H9 (cell line): ENCODE measurements around the gene PRG2. TPM values are rescaled to one million over a fixed set of nuclear protein-coding genes. Genes with fewer than 3 reads are reported as not detected.

ENCODE experiments used
- DNase-seq: peaks from one replicate; pipeline ENCODE4 v3.0.0-alpha.2; 2017
- H2AFZ ChIP-seq: one replicate; pipeline ENCODE4 v1.6.1; 2013; ENCODE audit warnings: mild to moderate bottlenecking, low read length, control low read depth, moderate library complexity
- H2AK5ac ChIP-seq: 2 replicates; pipeline ENCODE4 v1.6.1; 2013; ENCODE audit warnings: low read length, control low read depth, mixed read lengths; ENCODE audit not compliant: insufficient read length
- H2BK120ac ChIP-seq: one replicate; pipeline ENCODE4 v1.6.1; 2013; ENCODE audit warnings: low read depth, mild to moderate bottlenecking, low read length, control low read depth, inconsistent platforms; ENCODE audit not compliant: poor library complexity, severe bottlenecking
- H2BK12ac ChIP-seq: 2 replicates; pipeline ENCODE4 v1.6.1; 2013; ENCODE audit warnings: low read length, control low read depth, mixed read lengths, low read depth; ENCODE audit not compliant: insufficient read length
- H2BK15ac ChIP-seq: 2 replicates; pipeline ENCODE4 v1.6.1; 2013; ENCODE audit warnings: low read depth, low read length, control low read depth
- H2BK20ac ChIP-seq: one replicate; pipeline ENCODE4 v1.6.1; 2013; ENCODE audit warnings: low read depth, mild to moderate bottlenecking, low read length, control low read depth, inconsistent platforms; ENCODE audit not compliant: poor library complexity, severe bottlenecking
- H2BK5ac ChIP-seq: 2 replicates; pipeline ENCODE4 v1.6.1; 2013; ENCODE audit warnings: low read length, control low read depth, mixed read lengths; ENCODE audit not compliant: insufficient read length
- H3K14ac ChIP-seq: 2 replicates; pipeline ENCODE4 v1.6.1; 2013; ENCODE audit warnings: low read length, control low read depth; ENCODE audit not compliant: insufficient read depth
- H3K18ac ChIP-seq: 2 replicates; pipeline ENCODE4 v1.6.1; 2013; ENCODE audit warnings: low read depth, mild to moderate bottlenecking, mixed read lengths, low read length, control low read depth; ENCODE audit not compliant: insufficient read length
- H3K23ac ChIP-seq: 2 replicates; pipeline ENCODE4 v1.6.1; 2013; ENCODE audit warnings: low read length, control low read depth, mixed read lengths, low read depth; ENCODE audit not compliant: insufficient read length
- H3K23me2 ChIP-seq: 2 replicates; pipeline ENCODE4 v1.6.1; 2013; ENCODE audit warnings: low read depth, mild to moderate bottlenecking, mixed read lengths, low read length, control low read depth; ENCODE audit not compliant: insufficient read length, poor library complexity, severe bottlenecking
- H3K27ac ChIP-seq: 2 replicates; pipeline ENCODE4 v1.5.1; 2013; ENCODE audit warnings: low read length, control low read depth, mixed read lengths, low read depth; ENCODE audit not compliant: insufficient read length
- H3K27me3 ChIP-seq: 2 replicates; pipeline ENCODE4 v1.6.1; 2013; ENCODE audit warnings: low read length, control low read depth, inconsistent platforms; ENCODE audit not compliant: insufficient read depth
- H3K4ac ChIP-seq: 2 replicates; pipeline ENCODE4 v1.6.1; 2013; ENCODE audit warnings: low read depth, mild to moderate bottlenecking, control low read depth, inconsistent platforms, low read length, moderate library complexity
- H3K4me1 ChIP-seq: 2 replicates; pipeline ENCODE4 v1.6.1; 2013; ENCODE audit warnings: low read length, control low read depth, inconsistent platforms; ENCODE audit not compliant: insufficient read depth
- H3K4me2 ChIP-seq: 2 replicates; pipeline ENCODE4 v1.6.1; 2013; ENCODE audit warnings: low read length, control low read depth, mixed read lengths; ENCODE audit not compliant: insufficient read length, insufficient read depth
- H3K56ac ChIP-seq: 2 replicates; pipeline ENCODE4 v1.6.1; 2013; ENCODE audit warnings: low read depth, mild to moderate bottlenecking, mixed read lengths, low read length, control low read depth; ENCODE audit not compliant: insufficient read length
- H3K79me1 ChIP-seq: 2 replicates; pipeline ENCODE4 v1.6.1; 2013; ENCODE audit warnings: low read depth, mild to moderate bottlenecking, moderate library complexity, low read length, control low read depth, inconsistent platforms; ENCODE audit not compliant: insufficient read depth, poor library complexity, severe bottlenecking
- H3K79me2 ChIP-seq: 2 replicates; pipeline ENCODE4 v1.6.1; 2013; ENCODE audit warnings: low read length, control low read depth, inconsistent platforms; ENCODE audit not compliant: insufficient read depth
- H3K9ac ChIP-seq: 2 replicates; pipeline ENCODE4 v1.6.1; 2013; ENCODE audit warnings: low read length, control low read depth, mixed read lengths; ENCODE audit not compliant: insufficient read length; ENCODE audit errors: extremely low read depth
- H3K9me3 ChIP-seq: one replicate; pipeline ENCODE4 v1.6.1; 2013; ENCODE audit warnings: low read depth, low read length, inconsistent platforms; ENCODE audit not compliant: control insufficient read depth
- H3T11ph ChIP-seq: one replicate; pipeline ENCODE4 v1.6.1; 2013; ENCODE audit warnings: mild to moderate bottlenecking, low read length, control low read depth, inconsistent platforms
- H4K20me1 ChIP-seq: one replicate; pipeline ENCODE4 v1.6.1; 2013; ENCODE audit not compliant: control insufficient read depth, insufficient read length, insufficient read depth
- H4K5ac ChIP-seq: 2 replicates; pipeline ENCODE4 v1.6.1; 2013; ENCODE audit warnings: low read depth, mild to moderate bottlenecking, mixed read lengths, low read length, control low read depth; ENCODE audit not compliant: insufficient read length
- H4K8ac ChIP-seq: replicated peaks from 2 replicates; pipeline ENCODE4 v1.6.1; 2013; ENCODE audit warnings: low read length, control low read depth, mixed read lengths, low read depth; ENCODE audit not compliant: insufficient read length
- H4K91ac ChIP-seq: 2 replicates; pipeline ENCODE4 v1.6.1; 2013; ENCODE audit warnings: low read depth, mild to moderate bottlenecking, moderate library complexity, mixed read lengths, low read length, control low read depth; ENCODE audit not compliant: insufficient read length
- H3K27ac Mint-ChIP-seq, 3 experiments: 2 replicates in 2 of 3; 3 replicates in 1 of 3; pipeline ENCODE4 v1.8.0; 2020 to 2021; ENCODE audit warnings: mixed read lengths in 3 of 3, mild to moderate bottlenecking in 1 of 3, moderate library complexity in 1 of 3
- H3K27me3 Mint-ChIP-seq: 2 replicates; pipeline ENCODE4 v1.8.0; 2021; ENCODE audit warnings: low read depth, mild to moderate bottlenecking, moderate library complexity, mixed read lengths
- H3K36me3 Mint-ChIP-seq, 3 experiments: 2 replicates in 2 of 3; 3 replicates in 1 of 3; pipeline ENCODE4 v1.8.0; 2020 to 2021; ENCODE audit warnings: low read depth in 3 of 3, mixed read lengths in 3 of 3; ENCODE audit not compliant: insufficient read depth in 1 of 3
- H3K4me1 Mint-ChIP-seq, 2 experiments: 2 replicates each; pipeline ENCODE4 v1.8.0; 2020; ENCODE audit warnings: mixed read lengths in 2 of 2
- H3K4me3 Mint-ChIP-seq, 2 experiments: 2 replicates in 1 of 2; 3 replicates in 1 of 2; pipeline ENCODE4 v1.8.0; 2020 to 2021; ENCODE audit warnings: mild to moderate bottlenecking in 2 of 2, mixed read lengths in 2 of 2, moderate library complexity in 1 of 2
- H3K9me3 Mint-ChIP-seq, 2 experiments: 2 replicates in 1 of 2; 3 replicates in 1 of 2; pipeline ENCODE4 v1.8.0; 2020; ENCODE audit warnings: mild to moderate bottlenecking in 2 of 2, mixed read lengths in 2 of 2, moderate library complexity in 1 of 2
- CTCF ChIP-seq: fragments of 200-600 bp; sonication (generic); conservative IDR thresholded peaks from 3 replicates; pipeline ENCODE4 v1.8.0; 2021; ENCODE audit warnings: antibody characterized with exemption, mild to moderate bottlenecking
- WGBS: extraction: QIAGEN DNeasy Blood & Tissue Kit; methylation state at CpG from one replicate; pipeline ENCODE4 v1.1.7; 2013; ENCODE audit warnings: missing lambda C conversion rate, low lambda C conversion rate, mixed read lengths; ENCODE audit not compliant: insufficient read length; ENCODE audit errors: extremely low coverage; 5-methylcytosine and 5-hydroxymethylcytosine counted together
- total RNA-seq: library from RNA; stranded (reverse); gene quantifications from 2 replicates; pipeline ENCODE4 v1.2.1, GENCODE V29; 2021

Gene PRG2
- total RNA-seq, 1 experiment from 2014 or later: not detected

- H3K36me3 Mint-ChIP-seq: no peaks in the 10 kb centered on the region
- H2AK5ac ChIP-seq: no peak overlapping the region
- DNase-seq: no peak
- no CpG with 5 or more reads among the region's 7 CpGs for WGBS
- H2AFZ ChIP-seq: no peak overlapping the region
- H3K79me2 ChIP-seq: no peaks in the 10 kb centered on the region
- no peak overlapping the region for H3K4ac ChIP-seq
- no peak overlapping the region for H3K14ac ChIP-seq
- no peak overlapping the region for H2BK120ac ChIP-seq
- no peak overlapping the region for H3K18ac ChIP-seq
- no peak overlapping the region for H4K91ac ChIP-seq
- H3T11ph ChIP-seq: no peak overlapping the region
- peaks cover 6% of the 10 kb centered on the region for H3K4me1 ChIP-seq
- H2BK5ac ChIP-seq: no peak overlapping the region
- no peaks in the 10 kb centered on the region for H3K79me1 ChIP-seq
- TF ChIP-seq CTCF: no peak
- H3K9me3 Mint-ChIP-seq: 0 out of 5 replicates have a peak, but pooled peaks cover 0 to 2% of the 10 kb centered on the region in 2 experiments
- no peak overlapping the region for H3K9ac ChIP-seq
- no peak overlapping the region for H3K4me3 Mint-ChIP-seq
- H2BK12ac ChIP-seq: no peak overlapping the region
- H3K27me3 ChIP-seq: no peaks in the 10 kb centered on the region
- H4K5ac ChIP-seq: no peak overlapping the region
- H3K23me2 ChIP-seq: no peaks in the 10 kb centered on the region
- peaks cover 40 to 41% of the 10 kb centered on the region in 2 experiments for H3K4me1 Mint-ChIP-seq
- H3K27ac ChIP-seq: no peak overlapping the region
- no peaks in the 10 kb centered on the region for H4K20me1 ChIP-seq
- no peak overlapping the region for H3K4me2 ChIP-seq
- no peak overlapping the region for H2BK20ac ChIP-seq
- no peaks in the 10 kb centered on the region for H3K9me3 ChIP-seq
- no peak overlapping the region for H3K23ac ChIP-seq
- no peak overlapping the region for H4K8ac ChIP-seq
- H3K27ac Mint-ChIP-seq: no peak overlapping the region
- no peak overlapping the region for H2BK15ac ChIP-seq
- H3K27me3 Mint-ChIP-seq: peaks cover 31% of the 10 kb centered on the region
- H3K56ac ChIP-seq: no peak overlapping the region
Observed at GRCh38 chr11:57363131-57364080, 27.0 kb downstream of the PRG2 start.
